Stimulated activated CD4-positive, alpha-beta T cell treated with anti-CD3 and anti-CD28 coated beads, Interleukin-4, amount 100 ng/mL, for 24 hours (primary cell): Measurements from ENCODE around the gene PALLD.

ENCODE experiments used
- DNase-seq: peaks from one replicate; pipeline ENCODE4 v3.0.0-alpha.2; 2020

PALLD gene

GRCh38 chr4:168841672-168842019 lies 344.8 kb downstream of the PALLD start:
- DNase-seq: no peak

- no peak for DNase-seq
Observed at GRCh38 chr4:168842186-168842585, 345.3 kb downstream of the PALLD start.

- no peak for DNase-seq
Observed at GRCh38 chr4:168843635-168844034, 346.8 kb downstream of the PALLD start.

GRCh38 chr4:168844353-168845049 lies 347.6 kb downstream of the PALLD start:
- no peak for DNase-seq

GRCh38 chr4:168845897-168846296 lies 349.0 kb downstream of the PALLD start:
- no peak for DNase-seq

GRCh38 chr4:168846414-168846813 lies 349.6 kb downstream of the PALLD start:
- DNase-seq: no peak

GRCh38 chr4:168847771-168848502 lies 351.1 kb downstream of the PALLD start:
- DNase-seq: no peak

- no peak for DNase-seq
Observed at GRCh38 chr4:168849030-168849675, 352.3 kb downstream of the PALLD start.

GRCh38 chr4:168849997-168850396 lies 353.1 kb downstream of the PALLD start:
- DNase-seq: no peak

- DNase-seq: no peak
Observed at GRCh38 chr4:168852387-168852786, 355.5 kb downstream of the PALLD start.

GRCh38 chr4:168852933-168853713 lies 356.3 kb downstream of the PALLD start:
- DNase-seq: no peak

GRCh38 chr4:168853770-168854169 lies 356.9 kb downstream of the PALLD start:
- no peak for DNase-seq

- no peak for DNase-seq
Observed at GRCh38 chr4:168854350-168854921, 357.6 kb downstream of the PALLD start.

- DNase-seq: no peak
Observed at GRCh38 chr4:168856312-168856711, 359.5 kb downstream of the PALLD start.

GRCh38 chr4:168857009-168857408 lies 360.2 kb downstream of the PALLD start:
- DNase-seq: no peak

GRCh38 chr4:168857546-168858314 lies 360.9 kb downstream of the PALLD start:
- no peak for DNase-seq

GRCh38 chr4:168859100-168859499 lies 362.2 kb downstream of the PALLD start:
- DNase-seq: no peak

GRCh38 chr4:168859888-168860694 lies 363.2 kb downstream of the PALLD start:
- DNase-seq: no peak

GRCh38 chr4:168860827-168861226 lies 364.0 kb downstream of the PALLD start:
- no peak for DNase-seq

- DNase-seq: no peak
Observed at GRCh38 chr4:168863719-168864647, 367.1 kb downstream of the PALLD start.
